Thoracic aorta (tissue), 2 donors: ENCODE measurements around the gene FLRT2. TPM values are rescaled to one million over a fixed set of nuclear protein-coding genes. Genes with fewer than 3 reads are reported as not detected.

ENCODE experiments used
- ATAC-seq: fragments of 150-250 bp; one replicate; pipeline ENCODE4 v1.8.0; 2017; ENCODE audit warnings: low read depth; ENCODE audit not compliant: insufficient number of reproducible peaks, low FRiP score
- DNase-seq: peaks from one replicate; pipeline ENCODE4 v3.0.0-alpha.2; 2020; ENCODE audit warnings: low spot score
- H3K27ac ChIP-seq, 2 donors: fragments of 200-600 bp; sonication (generic); 1 replicate in 1 of 2; 2 replicates in 1 of 2; pipeline ENCODE4 v1.5.1; 2016; ENCODE audit warnings: mild to moderate bottlenecking in 2 of 2, moderate library complexity in 2 of 2
- H3K27me3 ChIP-seq: fragments of 200-600 bp; sonication (generic); replicated peaks from 2 replicates; pipeline ENCODE4 v1.6.0; 2016; ENCODE audit warnings: mild to moderate bottlenecking; ENCODE audit not compliant: insufficient read depth
- H3K36me3 ChIP-seq: fragments of 200-600 bp; sonication (generic); one replicate; pipeline ENCODE4 v1.5.1; 2016
- H3K4me1 ChIP-seq, 2 donors: fragments of 200-600 bp; sonication (generic); 1 replicate in 1 of 2; 2 replicates in 1 of 2; pipeline versions ENCODE4 v1.5.1 to v1.6.0; 2016; ENCODE audit warnings: low read depth in 2 of 2, mild to moderate bottlenecking in 1 of 2; ENCODE audit not compliant: control insufficient read depth in 1 of 2
- H3K4me3 ChIP-seq: fragments of 200-600 bp; sonication (generic); 2 replicates; pipeline ENCODE4 v1.5.1; 2016; ENCODE audit warnings: mild to moderate bottlenecking
- H3K9me3 ChIP-seq: fragments of 200-600 bp; sonication (generic); 2 replicates; pipeline ENCODE4 v1.5.1; 2016
- total RNA-seq, 2 donors: library from RNA; depleted of rRNA; stranded (reverse); fragments of >200 nt; gene quantifications; one replicate each; pipeline versions ENCODE4 v1.1.0 to v1.2.3, GENCODE V29; 2016
- TF ChIP-seq, protein P1 (sequence below): fragments of 200-600 bp; sonication (generic); IDR thresholded peaks from one replicate; pipeline ENCODE4 v1.5.1; 2019; ENCODE audit warnings: antibody characterized with exemption

Gene FLRT2
- total RNA-seq, 2 donors from 2014 or later, result 20.1 to 45.4 TPM

GRCh38 chr14:85599939-85600338 is 70.0 kb downstream of the FLRT2 start:
- no peaks in the 10 kb centered on the region for H3K27me3 ChIP-seq
- H3K4me1 ChIP-seq, result no peaks in the 10 kb centered on the region
- ATAC-seq (no peak), DNase-seq (no peak)
- H3K4me3 ChIP-seq, result no peak overlapping the region
- H3K27ac ChIP-seq, result no peak overlapping the region
- H3K36me3 ChIP-seq, result no peaks in the 10 kb centered on the region
- TF ChIP-seq, protein P1, sequence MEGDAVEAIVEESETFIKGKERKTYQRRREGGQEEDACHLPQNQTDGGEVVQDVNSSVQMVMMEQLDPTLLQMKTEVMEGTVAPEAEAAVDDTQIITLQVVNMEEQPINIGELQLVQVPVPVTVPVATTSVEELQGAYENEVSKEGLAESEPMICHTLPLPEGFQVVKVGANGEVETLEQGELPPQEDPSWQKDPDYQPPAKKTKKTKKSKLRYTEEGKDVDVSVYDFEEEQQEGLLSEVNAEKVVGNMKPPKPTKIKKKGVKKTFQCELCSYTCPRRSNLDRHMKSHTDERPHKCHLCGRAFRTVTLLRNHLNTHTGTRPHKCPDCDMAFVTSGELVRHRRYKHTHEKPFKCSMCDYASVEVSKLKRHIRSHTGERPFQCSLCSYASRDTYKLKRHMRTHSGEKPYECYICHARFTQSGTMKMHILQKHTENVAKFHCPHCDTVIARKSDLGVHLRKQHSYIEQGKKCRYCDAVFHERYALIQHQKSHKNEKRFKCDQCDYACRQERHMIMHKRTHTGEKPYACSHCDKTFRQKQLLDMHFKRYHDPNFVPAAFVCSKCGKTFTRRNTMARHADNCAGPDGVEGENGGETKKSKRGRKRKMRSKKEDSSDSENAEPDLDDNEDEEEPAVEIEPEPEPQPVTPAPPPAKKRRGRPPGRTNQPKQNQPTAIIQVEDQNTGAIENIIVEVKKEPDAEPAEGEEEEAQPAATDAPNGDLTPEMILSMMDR, result no peak
- H3K9me3 ChIP-seq, result no peaks in the 10 kb centered on the region

GRCh38 chr14:85601246-85601645 is 71.3 kb downstream of the FLRT2 start:
- Histone ChIP-seq H3K27ac (no peak overlapping the region), H3K9me3 (no peaks in the 10 kb centered on the region), H3K36me3 (no peaks in the 10 kb centered on the region), H3K27me3 (no peaks in the 10 kb centered on the region), H3K4me3 (no peak overlapping the region), H3K4me1 (no peaks in the 10 kb centered on the region)
- TF ChIP-seq, protein P1, result no peak
- ATAC-seq (no peak), DNase-seq (no peak)

DNA sequence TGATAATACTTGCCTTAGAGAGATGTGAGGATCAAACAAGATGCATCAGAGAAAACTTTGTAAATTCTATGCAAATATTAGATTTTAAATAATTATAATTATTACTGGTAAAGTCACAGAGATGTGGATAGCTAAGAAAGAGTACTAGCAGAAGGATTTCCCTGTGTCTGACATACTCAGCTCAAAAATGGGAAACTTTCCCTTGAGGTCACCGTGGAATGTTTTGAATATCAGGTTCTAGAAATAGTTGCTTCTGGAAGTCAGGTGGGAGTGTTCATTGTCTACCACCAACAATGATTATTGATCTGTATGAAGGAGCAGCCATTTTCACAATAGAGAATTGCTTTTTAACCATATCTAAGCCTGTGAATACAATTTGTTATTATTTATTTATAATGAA is 71.7 kb downstream of the FLRT2 start:
- DNase-seq, result no peak
- H3K27me3 ChIP-seq, result no peaks in the 10 kb centered on the region
- no peak overlapping the region for H3K4me3 ChIP-seq
- H3K9me3 ChIP-seq, result no peaks in the 10 kb centered on the region
- no peak overlapping the region for H3K27ac ChIP-seq
- TF ChIP-seq, protein P1, result no peak
- ATAC-seq, result no peak
- H3K36me3 ChIP-seq, result no peaks in the 10 kb centered on the region
- H3K4me1 ChIP-seq, result no peaks in the 10 kb centered on the region

- Histone ChIP-seq H3K9me3 (no peaks in the 10 kb centered on the region), H3K36me3 (no peaks in the 10 kb centered on the region), H3K4me3 (no peak overlapping the region), H3K27me3 (no peaks in the 10 kb centered on the region), H3K27ac (no peak overlapping the region), H3K4me1 (no peaks in the 10 kb centered on the region)
- DNase-seq, result no peak
- TF ChIP-seq, protein P1, result no peak
- no peak for ATAC-seq
Measured at GRCh38 chr14:85602345-85602744, 72.4 kb downstream of the FLRT2 start.

DNA sequence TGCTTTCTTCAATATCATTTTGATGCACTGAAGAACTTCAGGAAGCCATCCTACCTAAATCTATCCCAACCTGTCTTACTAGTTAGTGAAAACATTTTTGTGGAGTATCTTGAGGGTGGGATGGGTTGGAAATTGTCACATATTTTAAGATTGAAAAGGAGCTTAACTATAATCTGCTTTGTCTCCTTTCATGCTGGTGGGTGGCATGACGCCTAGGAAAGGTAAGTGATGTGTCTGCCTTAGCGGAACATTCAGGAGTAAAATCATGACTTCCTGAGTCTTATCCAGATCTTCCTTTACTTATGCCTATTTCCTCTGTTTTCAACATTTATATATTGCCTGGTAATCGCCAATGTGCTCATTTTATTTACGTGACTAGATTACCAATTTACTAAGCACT is 74.1 kb downstream of the FLRT2 start:
- no peaks in the 10 kb centered on the region for H3K4me1 ChIP-seq
- TF ChIP-seq, protein P1, result no peak
- H3K4me3 ChIP-seq, result no peak overlapping the region
- H3K36me3 ChIP-seq, result no peaks in the 10 kb centered on the region
- ATAC-seq (no peak), DNase-seq (no peak)
- no peaks in the 10 kb centered on the region for H3K9me3 ChIP-seq
- H3K27ac ChIP-seq, result no peak overlapping the region
- no peaks in the 10 kb centered on the region for H3K27me3 ChIP-seq
